ENCODE measurements around the gene MCRIP1. TPM values are rescaled to one million over a fixed set of nuclear protein-coding genes. Genes with fewer than 3 reads are reported as not detected.

Gene MCRIP1
- polyA plus RNA-seq, 1 experiment: 63.2 TPM

DNA sequence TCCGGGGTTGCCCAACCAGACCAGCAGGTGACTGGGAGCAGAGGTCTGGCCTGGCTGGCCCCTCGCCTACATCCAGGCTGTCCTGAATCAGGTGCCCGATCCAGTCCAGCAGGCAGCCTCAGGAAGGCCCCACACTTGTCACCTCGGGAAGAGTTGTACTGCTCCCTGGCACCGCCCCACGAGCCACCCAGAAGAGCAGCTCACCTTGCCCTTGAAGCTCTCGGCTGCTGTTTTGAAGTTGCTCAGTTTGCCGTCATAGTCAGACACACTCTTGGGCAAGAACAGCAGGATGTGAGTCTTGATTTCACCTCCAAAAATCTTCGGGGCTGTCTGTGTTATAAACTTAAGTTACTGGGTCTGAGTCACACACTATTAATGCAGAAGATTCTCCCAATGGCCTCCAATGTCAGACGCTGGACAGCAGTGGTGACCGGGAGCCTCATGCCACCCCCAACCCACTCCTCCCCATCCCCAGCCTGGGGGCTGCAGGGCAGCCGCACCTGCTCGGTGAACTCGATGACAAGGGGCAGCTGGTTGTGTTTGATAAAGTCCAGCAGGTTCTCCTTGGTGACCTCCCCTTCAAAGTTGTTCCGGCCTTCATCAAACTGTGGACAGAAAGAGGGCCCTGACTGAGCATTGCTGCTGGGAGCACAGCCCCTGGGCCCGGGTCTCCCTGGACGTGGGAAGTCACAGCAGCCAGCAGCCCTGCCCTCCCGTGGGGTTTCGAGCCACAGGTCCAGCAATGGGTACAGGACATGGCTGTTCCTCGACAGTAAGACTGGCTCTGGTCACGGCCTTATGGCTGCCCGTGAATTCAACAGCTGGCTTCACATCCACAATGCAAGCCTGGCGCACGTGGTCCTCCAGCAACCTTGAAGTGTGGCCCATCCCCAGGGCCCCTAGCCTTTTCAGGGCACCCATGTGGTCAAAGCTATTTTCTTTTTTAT, 13.9 kb upstream of the MCRIP1 start:
- Histone ChIP-seq H3K27me3 (ENCODE audit: control insufficient read depth, insufficient read depth, low read length) (no peaks in the 10 kb centered on the region), H3K27ac (ENCODE audit: low read depth, low read length) (peak overlapping the region; percentile 2), H3K4me3 (ENCODE audit: low read depth, low read length) (no peak overlapping the region), H3K9me3 (ENCODE audit: control insufficient read depth, insufficient read depth, low read length) (no peaks in the 10 kb centered on the region; the same call in 1 of the 2 replicates)
- ChIA-PET CTCF (no interaction called here), POLR2A (interaction anchor here (0.8 to 1.2 kb wide), 3 partner anchors 13 to 80 kb away, joined by 3 to 5 read pairs (median 3); no protein-coding TSS in a partner anchor)
- TF ChIP-seq, protein P1, sequence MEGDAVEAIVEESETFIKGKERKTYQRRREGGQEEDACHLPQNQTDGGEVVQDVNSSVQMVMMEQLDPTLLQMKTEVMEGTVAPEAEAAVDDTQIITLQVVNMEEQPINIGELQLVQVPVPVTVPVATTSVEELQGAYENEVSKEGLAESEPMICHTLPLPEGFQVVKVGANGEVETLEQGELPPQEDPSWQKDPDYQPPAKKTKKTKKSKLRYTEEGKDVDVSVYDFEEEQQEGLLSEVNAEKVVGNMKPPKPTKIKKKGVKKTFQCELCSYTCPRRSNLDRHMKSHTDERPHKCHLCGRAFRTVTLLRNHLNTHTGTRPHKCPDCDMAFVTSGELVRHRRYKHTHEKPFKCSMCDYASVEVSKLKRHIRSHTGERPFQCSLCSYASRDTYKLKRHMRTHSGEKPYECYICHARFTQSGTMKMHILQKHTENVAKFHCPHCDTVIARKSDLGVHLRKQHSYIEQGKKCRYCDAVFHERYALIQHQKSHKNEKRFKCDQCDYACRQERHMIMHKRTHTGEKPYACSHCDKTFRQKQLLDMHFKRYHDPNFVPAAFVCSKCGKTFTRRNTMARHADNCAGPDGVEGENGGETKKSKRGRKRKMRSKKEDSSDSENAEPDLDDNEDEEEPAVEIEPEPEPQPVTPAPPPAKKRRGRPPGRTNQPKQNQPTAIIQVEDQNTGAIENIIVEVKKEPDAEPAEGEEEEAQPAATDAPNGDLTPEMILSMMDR (IDR thresholded peaks at IDR 0.05; ENCODE audit: low read depth, low read length): no peak
- DNase-seq (ENCODE audit: low read depth, low spot score): no peak

DNA sequence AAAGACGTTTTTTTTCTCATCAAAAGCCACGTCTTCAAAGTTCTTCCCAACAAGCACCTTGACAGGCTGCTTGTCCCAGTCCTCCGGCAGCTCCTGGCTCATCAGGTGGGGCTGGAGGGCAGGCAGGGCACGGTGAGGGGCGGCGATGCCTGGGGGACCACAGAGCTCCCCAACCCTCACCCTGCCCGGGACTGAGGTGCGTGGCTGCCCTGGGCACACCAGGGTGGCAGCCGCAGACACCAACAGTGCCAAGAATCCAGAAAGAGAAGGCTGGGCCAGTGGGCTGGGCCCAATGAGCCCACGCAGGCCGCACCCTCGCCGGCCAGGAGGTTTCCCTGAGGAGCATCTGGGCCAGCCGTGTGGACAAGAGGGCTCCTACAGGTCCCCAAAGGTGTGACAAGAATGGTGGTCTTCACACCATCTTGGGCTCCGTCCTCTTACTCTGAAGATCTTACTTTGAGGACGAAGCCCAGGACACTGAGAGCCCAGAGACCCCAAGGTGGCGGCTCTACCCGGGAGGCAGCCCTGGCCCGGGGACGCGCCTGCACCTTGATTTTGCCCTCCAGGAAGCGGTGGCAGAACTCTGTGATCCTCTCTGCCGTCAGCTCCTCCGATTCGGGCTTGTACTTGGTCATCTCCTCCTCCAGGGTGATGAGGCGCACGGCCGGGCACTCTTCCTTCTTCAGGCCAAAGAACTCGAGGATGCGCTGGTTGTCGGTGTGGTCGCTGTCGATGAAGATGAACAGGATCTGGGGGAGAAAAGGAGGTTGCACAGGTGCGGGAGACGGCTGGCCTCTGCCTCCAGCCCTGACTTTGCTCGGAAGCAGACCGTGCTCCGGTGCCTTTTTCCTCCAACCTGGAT, 13.0 kb upstream of the MCRIP1 start:
- POLR2A ChIA-PET: interaction anchor here (0.6 kb wide), 1 partner anchor 26 kb away, joined by 11 read pairs; no protein-coding TSS in a partner anchor

DNA sequence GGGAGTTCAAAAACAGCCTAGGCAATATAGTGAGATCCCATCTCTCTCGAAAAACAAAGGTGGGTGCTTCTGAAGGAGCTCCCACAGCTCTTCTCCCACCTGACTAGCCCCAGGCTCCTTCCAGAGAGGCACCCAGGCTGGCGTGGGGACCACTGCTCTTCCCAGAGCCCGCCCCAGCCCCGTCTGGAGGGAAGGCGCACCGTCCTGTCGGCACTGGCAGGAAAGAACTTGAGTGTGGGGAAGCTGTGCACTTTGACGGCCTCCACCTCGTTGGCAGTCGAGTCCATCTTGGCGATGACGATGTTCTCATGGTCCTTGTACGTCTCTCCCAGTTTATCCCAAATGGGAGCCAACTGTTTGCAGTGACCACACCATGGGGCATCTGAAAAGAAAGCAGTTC, 12.3 kb upstream of the MCRIP1 start:
- TF ChIP-seq, protein P1 (IDR thresholded peaks at IDR 0.05; ENCODE audit: low read depth, low read length): no peak
- CTCF ChIA-PET: no interaction called here
- H3K27ac ChIP-seq (ENCODE audit: low read depth, low read length): no peak overlapping the region
- no peak overlapping the region for H3K4me3 ChIP-seq (ENCODE audit: low read depth, low read length)
- H3K9me3 ChIP-seq (ENCODE audit: control insufficient read depth, insufficient read depth, low read length): no peaks in the 10 kb centered on the region; the same call in 1 of the 2 replicates
- H3K27me3 ChIP-seq (ENCODE audit: control insufficient read depth, insufficient read depth, low read length): no peaks in the 10 kb centered on the region
- DNase-seq (ENCODE audit: low read depth, low spot score): no peak
- POLR2A ChIA-PET: interaction anchor here (0.6 kb wide), 1 partner anchor 25 kb away, joined by 11 read pairs; no protein-coding TSS in a partner anchor

More for the DNA sequence above, 13.0 kb upstream of the MCRIP1 start:
- DNase-seq (ENCODE audit: low read depth, low spot score): no peak
- Histone ChIP-seq H3K4me3 (ENCODE audit: low read depth, low read length) (no peak overlapping the region), H3K27ac (ENCODE audit: low read depth, low read length) (no peak overlapping the region), H3K9me3 (ENCODE audit: control insufficient read depth, insufficient read depth, low read length) (no peaks in the 10 kb centered on the region; the same call in 1 of the 2 replicates), H3K27me3 (ENCODE audit: control insufficient read depth, insufficient read depth, low read length) (no peaks in the 10 kb centered on the region)
- TF ChIP-seq, protein P1 (IDR thresholded peaks at IDR 0.05; ENCODE audit: low read depth, low read length): no peak
- CTCF ChIA-PET: no interaction called here

DNA sequence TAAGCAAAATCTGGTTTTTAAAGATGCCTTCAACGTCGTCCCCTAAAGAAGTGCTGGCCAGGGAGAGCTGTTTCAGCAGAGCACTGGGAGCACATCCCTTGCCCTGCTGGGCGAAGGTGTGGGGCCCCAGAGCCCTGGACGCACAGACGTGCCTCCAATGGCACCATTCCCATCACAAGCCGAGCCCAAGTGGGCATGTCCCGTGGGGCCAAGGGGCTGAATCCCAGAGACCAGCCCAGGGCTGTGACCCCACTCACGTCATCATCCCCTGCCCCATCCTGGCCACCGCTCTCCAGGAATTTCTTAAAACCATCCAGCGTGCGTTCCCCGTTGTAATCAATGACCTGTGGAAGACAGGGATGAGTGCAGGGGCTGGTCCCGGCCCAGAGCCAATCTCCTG, 11.8 kb upstream of the MCRIP1 start:
- no peaks in the 10 kb centered on the region; the same call in 1 of the 2 replicates for H3K9me3 ChIP-seq (ENCODE audit: control insufficient read depth, insufficient read depth, low read length)
- ChIA-PET POLR2A (no interaction called here), CTCF (no interaction called here)
- no peak for DNase-seq (ENCODE audit: low read depth, low spot score)
- no peak overlapping the region for H3K27ac ChIP-seq (ENCODE audit: low read depth, low read length)
- TF ChIP-seq, protein P1 (IDR thresholded peaks at IDR 0.05; ENCODE audit: low read depth, low read length): no peak
- H3K4me3 ChIP-seq (ENCODE audit: low read depth, low read length): no peak overlapping the region
- no peaks in the 10 kb centered on the region for H3K27me3 ChIP-seq (ENCODE audit: control insufficient read depth, insufficient read depth, low read length)
